Measurements from ENCODE around the gene SYS1.
"Not testable (repeated sequence)": the region's sequence is repeated elsewhere in the genome, so short reads cannot be mapped to it uniquely, and the experiment has no call there.

The SYS1 gene

DNA sequence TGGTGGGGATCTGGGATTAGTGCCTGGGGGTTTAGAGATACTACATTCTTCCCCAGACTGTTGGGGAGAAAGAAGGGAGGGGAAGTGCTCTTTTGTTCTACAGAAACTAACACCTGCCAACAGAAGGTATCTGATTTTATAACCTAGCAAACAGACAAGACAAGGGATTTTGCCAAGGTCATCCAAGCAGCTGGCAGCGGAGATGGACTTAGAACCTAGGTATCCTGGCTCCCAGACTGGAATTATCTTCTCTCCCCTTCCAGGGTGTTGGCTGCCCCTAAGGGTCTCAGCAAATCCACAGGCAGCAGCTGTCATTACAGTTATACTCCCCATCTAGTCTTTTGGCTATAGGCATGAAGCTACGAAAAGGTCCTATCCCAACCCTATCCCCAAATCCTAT lies 23.2 kb upstream of the SYS1 start:
- DNase-seq (ENCODE audit: low read depth): no peak

DNA sequence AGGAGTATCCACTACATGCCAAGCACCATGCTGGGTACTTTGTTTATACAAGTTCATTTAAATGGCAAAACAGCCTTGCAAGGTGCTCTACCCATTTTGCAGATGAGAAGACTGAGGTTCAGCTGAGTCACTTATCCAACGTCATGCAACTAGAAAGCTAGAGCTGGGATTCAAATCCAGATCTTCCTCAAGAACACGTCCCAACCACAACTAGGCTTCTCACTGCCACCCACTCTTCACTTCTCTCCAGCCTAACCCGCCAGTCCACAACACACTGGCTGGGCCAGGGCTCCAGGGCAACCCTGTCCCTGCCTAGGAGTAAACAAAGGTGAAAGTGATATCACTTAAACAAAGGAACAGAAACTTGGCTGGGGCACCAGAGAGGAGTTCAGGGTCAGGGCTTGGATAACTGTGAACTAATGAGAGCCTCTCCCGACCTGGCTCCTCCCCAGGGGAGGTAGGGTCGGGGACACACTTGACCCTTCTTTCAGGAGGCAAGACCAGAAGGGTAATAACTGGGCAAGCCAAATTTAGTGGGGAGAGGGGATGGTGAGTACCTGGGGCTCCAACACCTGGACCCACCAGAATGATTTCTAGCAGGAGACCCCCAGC lies 22.6 kb upstream of the SYS1 start:
- DNase-seq (ENCODE audit: low read depth): no peak

DNA sequence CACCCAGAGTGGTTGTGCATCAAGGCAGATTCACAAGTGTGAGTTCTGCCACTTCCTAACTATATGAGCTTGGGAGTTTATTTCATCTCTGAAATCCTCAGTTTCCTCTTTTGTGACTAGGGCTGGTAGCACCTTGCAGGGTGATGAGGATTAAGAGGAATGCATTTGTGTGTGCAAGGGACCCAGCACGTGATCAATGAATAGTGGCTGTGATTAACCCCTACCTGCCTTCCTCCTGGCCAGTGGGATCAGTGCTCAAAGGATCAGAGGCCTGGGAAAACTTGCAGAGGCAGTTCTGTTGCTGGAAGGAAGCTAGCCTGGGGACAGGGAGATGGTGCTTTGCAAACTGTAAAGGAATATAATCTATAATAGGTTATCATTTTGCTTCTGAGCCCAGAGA lies 22.0 kb upstream of the SYS1 start:
- DNase-seq (ENCODE audit: low read depth): no peak

DNA sequence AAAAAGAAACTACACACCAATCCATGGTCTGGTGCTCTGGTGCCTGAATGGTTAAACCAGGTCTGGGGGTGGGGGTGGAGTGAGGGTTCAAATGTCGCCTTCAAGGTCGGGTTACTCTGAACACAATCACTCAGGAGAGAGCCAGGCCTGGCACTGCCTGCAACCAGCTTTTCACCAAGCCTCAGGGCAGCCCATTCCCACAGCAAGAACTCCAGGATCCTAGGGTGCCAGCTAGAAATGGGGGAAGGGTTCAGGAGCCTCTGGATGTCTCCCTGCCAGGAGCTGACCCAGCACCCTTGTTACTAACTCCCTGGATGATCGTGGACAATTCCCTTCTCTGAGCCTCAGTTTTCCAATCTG lies 21.4 kb upstream of the SYS1 start:
- DNase-seq (ENCODE audit: low read depth): no peak

DNA sequence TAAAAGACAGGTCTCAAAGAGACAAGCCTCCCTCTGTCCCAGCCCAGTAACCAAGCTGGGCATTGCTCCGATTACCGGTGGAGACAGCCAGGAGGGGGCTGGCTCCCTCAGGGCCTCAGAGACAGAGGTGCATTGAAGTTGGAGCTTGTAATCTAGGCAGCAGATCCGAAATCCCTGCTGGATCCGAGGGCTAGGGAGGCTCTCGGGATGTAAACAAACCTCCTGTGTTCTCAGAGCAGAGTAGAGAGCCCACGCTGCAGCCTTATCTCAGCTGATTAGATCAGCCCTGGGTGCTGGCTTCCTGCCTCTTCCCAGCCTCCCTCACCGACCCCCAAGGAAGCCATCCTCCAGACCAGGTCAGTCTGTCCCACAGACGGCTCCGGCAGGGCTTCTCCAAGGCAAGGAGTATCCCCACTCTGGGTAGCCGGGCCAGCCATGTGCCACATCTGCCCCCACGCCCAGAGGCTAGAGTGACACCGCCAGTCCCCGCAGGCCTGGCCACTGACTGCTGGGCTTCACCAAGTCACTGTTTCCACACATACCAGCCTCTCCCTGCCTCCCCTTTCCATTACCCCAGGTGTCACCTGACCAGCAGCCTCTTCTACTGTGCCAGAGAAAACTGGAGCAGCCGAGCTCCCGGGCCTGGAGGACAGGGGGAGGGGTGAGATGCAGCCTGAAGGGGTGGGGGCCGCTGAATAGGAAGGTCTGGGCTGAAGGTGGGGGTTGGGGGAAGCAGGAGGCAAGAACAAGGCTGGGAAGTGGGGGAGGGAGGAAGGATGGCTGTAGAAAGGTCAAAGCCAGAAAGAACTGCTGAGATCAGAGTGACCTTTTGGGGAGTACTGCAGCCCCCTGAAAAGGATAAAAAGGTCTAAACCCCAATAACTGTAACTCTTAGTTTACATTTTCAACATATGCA lies 20.8 kb upstream of the SYS1 start:
- DNase-seq (ENCODE audit: low read depth): no peak

DNA sequence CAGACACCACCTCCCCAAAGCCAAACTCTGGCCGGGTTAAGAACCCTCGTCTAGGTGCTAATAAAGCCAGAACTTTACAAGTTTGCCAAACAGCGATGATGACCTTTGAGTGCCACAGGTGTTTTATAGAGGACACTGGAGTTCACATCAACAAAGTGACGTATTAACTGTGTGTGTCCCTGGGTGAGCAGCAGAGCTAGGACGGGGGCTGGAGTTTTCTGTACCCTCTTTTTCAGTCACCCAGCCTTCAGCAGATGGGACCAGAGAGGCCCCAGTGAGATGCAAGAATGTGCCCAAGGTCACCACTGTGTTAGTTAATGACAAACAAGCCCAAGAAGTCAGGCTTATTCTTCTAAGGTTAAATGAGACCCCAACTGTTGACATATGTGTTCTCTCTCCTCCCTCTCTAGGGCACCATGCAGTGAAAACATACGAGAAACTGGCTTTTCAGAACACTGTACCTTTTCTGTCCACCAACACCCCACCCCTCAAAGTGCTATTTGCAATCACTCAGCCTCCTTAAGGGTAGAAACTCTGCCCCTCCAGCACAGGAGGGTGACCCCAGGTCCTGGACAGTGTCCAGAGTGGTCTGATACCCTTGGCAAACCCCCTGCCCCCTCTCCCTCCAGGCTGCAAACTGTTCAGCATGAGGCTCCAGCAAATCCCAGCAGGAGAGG lies 20.0 kb upstream of the SYS1 start:
- no peak for DNase-seq (ENCODE audit: low read depth)

DNA sequence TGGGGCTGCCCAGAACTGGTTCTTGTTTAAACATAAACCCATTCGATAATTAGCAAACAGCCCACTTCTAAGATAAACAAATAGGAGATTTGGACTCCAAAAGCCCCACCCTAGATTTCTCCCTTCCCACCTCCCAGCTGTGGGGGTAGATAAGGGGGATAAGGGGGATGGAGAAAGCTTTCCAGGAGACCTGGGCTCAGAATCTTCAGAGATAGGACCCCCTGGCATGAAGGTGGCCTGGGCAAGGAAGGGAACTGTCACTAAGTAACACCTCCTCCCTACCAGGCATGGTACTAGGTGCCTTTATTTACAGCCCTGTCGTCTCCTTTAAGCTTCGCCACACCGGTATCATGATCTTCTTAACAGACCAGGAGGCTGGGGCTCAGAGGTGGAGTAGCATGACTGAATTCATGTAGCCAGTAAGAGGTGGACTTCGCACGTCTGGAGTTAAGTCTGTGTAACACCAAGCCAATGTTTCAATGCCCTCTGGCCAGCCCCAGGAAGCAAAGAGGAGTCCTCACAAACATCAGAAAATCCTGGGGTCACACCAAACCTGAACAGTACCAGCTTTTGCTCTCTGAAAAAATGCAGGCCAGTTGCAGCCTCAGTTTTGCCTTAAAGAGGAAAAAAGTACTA lies 19.3 kb upstream of the SYS1 start:
- DNase-seq (ENCODE audit: low read depth): no peak

DNA sequence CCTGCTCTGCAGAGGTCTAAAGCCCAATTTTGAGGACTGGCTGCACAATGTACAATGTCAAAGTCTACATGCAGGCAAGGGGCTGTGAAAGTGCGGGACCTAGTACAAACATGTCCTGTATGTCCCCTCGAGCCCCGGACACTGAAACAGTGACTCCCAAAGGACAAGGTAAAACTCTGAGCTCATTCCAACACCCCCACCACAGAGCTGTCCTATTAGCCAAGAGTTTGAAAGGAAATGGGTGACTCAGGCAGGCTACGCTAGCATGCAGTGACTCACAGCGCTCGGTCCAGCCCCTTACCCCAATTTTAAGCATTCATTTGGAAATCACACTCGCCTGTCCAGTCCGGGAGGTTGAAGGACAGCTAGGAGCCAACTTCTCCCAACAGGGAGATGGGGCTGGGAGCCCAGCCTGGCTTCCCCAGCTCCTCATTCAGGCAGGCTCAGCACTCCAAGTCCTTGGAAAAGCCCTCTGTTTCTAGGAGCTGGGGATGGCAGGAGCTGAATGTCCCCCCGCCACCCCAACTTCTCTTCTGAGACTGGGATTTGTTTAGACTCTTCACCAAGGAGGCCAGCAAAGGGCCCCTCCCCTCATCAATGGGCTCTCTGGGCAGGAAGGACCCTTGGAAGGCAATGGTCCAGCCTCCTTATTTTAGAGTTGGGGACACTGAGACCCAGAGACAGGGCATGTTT lies 18.6 kb upstream of the SYS1 start:
- DNase-seq (ENCODE audit: low read depth): peak; percentile 69

DNA sequence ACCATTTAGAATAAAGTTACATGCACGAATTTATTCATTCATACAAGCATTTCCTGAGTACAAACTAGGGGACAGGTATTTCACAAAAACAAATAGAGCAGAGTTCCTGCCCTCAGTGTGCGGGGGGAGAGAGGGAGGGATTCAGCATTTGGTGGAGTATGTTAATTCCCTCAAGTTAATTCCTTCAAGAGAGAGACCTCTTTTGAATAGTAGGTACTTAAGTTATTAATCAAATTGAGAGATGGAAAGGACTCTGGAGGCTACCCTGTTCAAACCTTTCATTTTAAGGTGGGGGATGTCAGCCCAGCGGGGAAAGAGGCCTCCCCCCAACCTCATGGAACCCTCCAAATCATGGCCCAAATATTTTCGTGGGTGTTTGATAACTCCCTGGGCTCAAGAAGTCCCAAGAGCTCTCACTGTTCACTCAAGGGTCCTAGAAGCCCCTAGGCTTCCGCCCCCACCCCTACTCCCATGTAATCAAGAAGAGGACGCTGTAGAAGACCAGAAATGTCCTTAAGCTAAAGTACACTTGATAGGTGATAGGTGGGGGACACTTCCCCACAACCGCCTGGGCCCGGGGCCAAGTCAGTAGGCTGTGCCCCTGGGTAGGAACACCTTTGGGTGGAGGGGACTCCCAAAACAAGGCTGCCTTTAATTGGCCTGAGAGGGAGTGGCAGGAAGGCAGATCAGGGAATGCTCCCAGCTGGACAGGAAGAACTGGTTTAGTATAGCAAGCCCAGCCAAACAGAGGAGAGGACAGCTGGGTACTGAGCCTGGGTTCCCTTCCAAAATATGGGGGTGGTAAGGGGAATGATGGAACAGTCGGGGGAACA lies 17.6 kb upstream of the SYS1 start:
- DNase-seq (ENCODE audit: low read depth): no peak

DNA sequence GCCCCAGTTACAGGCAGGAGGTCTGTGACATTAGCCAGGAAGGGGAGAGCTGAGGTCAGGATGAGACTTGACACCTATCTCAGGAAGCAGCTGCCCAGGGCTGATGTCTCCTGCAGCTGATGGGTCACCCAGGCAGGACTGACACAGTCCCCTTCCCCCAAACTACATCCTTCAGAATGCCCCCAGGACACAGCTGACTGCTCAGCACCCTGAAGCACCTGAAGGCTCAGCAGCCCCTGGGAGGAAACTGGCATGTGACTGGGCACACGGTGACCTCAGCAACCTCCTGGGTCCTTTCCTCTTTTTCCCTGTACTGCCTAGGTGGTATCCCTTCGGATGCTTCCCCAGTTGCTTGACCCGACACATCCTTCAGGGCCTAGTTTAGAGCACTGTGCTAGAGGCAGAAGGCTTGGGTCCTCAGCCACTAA lies 16.7 kb upstream of the SYS1 start:
- DNase-seq (ENCODE audit: low read depth): no peak

DNA sequence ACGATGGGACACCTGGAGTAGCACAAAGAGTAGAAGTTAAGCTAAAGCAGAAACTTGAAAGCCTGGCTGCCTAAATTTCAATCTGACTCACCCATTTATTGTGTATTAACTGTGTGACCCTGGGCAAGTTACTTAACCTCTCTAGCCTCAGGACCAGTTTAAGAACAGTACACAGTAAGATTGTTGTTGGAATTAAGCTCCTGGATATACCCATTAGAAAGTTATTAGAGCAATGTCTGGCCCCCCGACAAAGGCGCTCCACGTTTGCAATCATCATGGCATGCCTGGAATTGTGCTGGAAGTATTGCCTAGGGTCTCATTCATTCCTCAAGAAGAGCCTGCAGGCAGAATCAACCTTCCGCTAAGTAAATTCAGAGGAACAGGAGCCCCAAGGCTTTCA lies 16.1 kb upstream of the SYS1 start:
- DNase-seq (ENCODE audit: low read depth): no peak

DNA sequence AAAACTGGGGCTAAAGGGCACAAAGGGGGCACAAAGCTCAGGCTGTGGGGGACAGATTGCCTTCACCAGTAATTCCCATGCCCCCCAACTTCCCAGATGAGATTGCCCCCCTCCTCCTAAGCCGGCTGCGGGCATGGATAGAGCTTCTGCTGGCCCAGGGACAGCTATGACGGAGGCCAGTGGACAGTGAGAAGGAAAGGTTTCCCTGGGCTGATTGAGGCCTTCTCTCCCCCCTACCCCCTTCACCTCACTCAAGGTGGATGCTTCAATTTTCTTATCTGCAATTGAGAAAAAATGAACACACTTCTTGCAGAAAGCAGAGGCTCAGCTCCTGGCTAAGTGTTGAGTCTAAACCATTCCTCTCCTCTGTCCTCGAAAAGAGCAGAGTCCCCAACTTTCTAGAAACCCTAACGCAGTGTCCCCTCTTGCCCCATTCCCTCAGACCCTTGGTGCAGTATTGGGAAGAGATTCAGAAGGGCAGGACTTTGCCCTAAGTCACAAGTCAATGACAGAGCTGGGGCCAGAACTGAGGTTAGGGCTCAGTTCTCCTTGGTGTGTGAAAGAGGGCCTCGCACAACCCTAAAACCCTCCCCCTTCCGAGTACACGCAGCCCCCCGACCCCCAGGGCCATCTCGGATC lies 15.5 kb upstream of the SYS1 start:
- no peak for DNase-seq (ENCODE audit: low read depth)

DNA sequence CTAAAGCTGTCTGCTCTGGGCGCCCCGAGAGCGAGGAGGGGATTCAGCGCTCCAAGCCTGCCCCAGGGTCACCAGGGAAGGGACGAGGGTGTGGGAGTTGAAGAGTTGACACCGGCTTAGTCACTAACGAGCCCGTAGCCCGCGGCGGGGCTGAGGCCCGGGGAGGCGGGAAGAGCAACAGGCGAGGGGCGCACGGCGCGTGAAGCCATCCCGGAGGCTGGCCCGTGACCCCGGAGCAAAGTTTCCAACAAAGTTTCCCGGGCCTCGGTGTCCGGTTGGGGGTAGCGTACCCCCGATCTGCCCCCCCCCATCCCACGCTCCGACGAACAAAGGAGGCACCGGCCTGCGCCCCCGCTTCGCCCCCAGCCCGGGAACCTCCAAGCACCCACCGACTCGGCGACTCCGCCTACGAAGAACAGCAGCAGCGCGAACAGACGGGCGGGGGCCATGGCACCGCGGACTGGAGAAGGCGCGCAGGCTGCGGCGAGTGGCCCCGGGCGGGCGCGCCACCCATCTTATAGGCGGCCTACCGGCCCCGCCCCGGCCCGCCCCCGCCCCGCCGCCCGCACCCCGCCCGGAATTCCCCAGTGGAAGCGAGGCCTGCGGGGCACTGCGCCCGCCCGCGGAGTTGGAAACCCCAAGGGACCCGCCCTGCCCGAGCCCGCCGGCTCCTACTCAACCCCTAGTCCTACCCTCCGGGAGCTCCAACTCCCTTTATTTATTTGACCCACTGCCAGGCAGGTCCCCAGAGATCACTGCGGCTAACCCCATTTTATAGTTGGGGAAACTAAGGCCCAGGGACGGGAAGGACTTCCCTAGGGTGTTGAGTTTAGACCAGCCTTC lies 14.8 kb upstream of the SYS1 start, which contains the start of gene SDC4:
SDC4 (minus strand) TSS at position 489 of the 843 bp plus-strand sequence; CDS start at position 449, 40 bp downstream.
- DNase-seq (ENCODE audit: low read depth): no peak

DNA sequence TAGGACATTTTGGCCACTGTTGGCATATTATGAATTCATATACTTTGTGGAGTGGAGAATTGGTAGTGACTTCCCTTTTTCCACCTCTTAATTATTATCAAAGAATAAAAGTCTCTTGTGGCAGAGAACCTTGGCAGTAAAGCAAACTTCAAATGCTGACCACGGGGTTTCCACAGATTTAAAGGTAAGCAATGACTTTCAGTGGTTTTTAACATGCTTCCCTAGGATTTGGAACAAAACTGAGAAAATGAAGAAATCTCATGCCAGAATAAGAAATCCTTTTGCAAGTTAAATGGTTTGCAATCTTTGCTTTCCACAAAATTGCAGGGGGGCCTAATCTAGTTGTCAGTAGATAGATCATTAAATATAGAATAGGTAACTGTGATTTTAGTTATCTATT lies 12.7 kb upstream of the SYS1 start:
- DNase-seq (ENCODE audit: low read depth): no peak

DNA sequence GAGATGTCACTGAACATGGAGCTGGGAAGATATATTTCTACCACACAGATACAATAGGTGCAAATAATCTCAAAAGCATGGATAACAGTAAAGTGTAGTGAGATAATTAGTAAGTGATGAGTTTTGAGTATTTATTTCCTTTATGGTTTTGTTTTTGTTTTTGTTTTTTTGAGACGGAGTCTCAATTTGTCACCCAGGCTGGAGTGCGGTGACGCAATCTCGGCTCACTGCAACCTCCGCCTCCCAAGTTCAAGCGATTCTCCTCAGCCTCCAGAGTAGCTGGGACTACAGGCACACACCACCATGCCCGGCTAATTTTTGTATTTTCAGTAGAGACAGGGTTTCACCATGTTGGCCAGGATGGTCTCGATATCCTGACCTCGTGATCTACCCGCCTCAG lies 12.2 kb upstream of the SYS1 start:
- DNase-seq (ENCODE audit: low read depth): not testable (repeated sequence)

DNA sequence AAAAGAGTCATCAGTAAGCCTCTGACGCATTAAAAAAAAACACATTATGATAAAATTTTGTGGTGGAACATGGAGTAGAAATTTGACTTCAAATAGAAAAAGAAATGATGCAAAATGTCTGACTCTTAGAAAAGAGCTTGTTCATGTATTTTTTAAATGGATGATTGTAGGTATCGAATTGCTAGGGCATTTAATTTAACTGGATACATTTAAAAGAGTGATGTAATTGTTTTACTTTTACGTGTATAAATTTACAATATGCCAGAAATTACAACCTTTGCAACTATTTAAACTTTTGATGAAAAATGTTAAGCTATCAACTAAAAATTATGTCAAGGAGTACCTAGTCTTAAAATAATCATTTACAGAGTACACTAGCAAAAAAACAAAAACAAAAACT lies 10.2 kb upstream of the SYS1 start:
- no peak for DNase-seq (ENCODE audit: low read depth)

DNA sequence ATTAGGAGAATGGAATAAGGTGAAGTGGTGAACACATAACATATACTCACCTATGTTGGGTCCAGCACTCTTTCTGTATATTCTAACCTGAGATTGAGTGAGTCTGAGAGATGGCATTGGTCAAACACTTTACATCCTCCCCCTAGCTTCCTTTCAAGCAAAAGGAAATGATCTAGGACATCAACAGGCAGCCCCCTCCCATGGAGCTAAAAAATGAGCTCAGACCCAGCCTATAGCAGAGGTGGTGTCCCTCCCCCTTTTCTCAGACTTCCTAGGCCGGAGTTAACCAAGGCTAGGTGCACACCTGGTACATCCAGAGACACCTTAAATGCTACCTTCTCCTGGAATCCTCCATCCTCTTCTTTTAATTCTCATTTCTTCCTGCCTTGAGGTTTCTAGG lies 9.2 kb upstream of the SYS1 start:
- no peak for DNase-seq (ENCODE audit: low read depth)

DNA sequence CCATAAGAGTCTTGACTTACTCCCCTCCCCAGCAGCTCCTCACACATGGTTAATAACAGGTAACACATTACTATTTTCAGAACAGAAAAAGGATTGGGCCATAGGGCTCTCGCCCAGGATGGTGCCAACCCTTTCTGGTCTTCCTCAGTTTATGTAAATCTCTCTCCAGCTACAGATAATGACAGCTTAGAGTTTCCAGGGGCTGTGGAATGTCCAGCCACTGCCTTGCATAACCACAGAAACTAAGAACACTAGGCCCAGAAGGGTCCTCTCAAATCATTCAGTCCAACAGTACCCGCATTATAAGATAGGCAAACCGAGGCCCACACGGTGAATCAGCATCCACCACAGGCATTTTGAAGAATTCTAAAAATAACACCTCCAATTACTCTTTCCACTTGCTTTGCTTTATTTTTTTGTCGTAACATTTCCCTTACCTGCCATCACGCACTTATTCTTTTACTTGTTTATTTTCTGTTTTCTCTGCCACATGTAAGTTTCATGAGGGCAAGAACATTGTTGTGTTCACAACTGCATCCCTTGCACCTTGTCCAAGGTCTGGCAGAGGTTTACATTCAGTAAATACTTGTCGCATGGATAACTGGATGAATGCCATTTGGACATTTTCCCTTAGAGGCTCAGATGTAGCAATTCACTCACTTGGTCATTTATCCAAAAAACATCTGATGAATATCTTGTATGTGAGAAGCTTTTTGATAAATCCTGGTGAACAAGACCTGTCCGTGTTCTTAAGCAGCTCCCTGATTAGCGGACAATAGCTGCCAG lies 8.3 kb upstream of the SYS1 start:
- DNase-seq (ENCODE audit: low read depth): no peak
